LoVo (cell line): ENCODE data around the gene NLRP6.
"Not testable (repeated sequence)": the region's sequence is repeated elsewhere in the genome, so short reads cannot be mapped to it uniquely, and the experiment has no call there.

ENCODE experiments used
- DNase-seq: peaks from one replicate; pipeline ENCODE4 v3.0.0-alpha.2; 2016; ENCODE audit warnings: low spot score

NLRP6 gene

GRCh38 chr11:278001-278951 is at the start of gene NLRP6:
TSS of gene NLRP6 (plus strand) at chr11:278407. CDS start at chr11:278570, 163 bp downstream.
- no peak for DNase-seq

GRCh38 chr11:230431-230830 is 47.8 kb upstream of the NLRP6 start:
- DNase-seq, result no peak

GRCh38 chr11:232783-233565 is 45.2 kb upstream of the NLRP6 start:
- DNase-seq, result no peak

GRCh38 chr11:235180-235579 is 43.0 kb upstream of the NLRP6 start:
- no peak for DNase-seq

- no peak for DNase-seq
Measured at GRCh38 chr11:235609-235996, 42.6 kb upstream of the NLRP6 start.

GRCh38 chr11:235997-236773 is 42.0 kb upstream of the NLRP6 start, which contains the start of gene SIRT3:
TSS of gene SIRT3 (minus strand) at chr11:236342. CDS start at chr11:236328, 14 bp downstream.
- peak; percentile 89 for DNase-seq

GRCh38 chr11:236774-237767 is 41.1 kb upstream of the NLRP6 start, which contains the start of gene PSMD13:
TSS of gene PSMD13 (plus strand) at chr11:236976. CDS start at chr11:237050, 74 bp downstream.
- DNase-seq, result peak; percentile 81

- DNase-seq, result not testable (repeated sequence)
Measured at GRCh38 chr11:238346-238745, 39.9 kb upstream of the NLRP6 start.

- DNase-seq, result no peak
Measured at GRCh38 chr11:240315-240714, 37.9 kb upstream of the NLRP6 start.

- no peak for DNase-seq
Measured at GRCh38 chr11:241634-242033, 36.6 kb upstream of the NLRP6 start.

- DNase-seq, result no peak
Measured at GRCh38 chr11:244376-244775, 33.8 kb upstream of the NLRP6 start.

GRCh38 chr11:249062-249461 is 29.1 kb upstream of the NLRP6 start:
- DNase-seq, result no peak

- no peak for DNase-seq
Measured at GRCh38 chr11:250274-250673, 27.9 kb upstream of the NLRP6 start.

GRCh38 chr11:250740-251299 is 27.4 kb upstream of the NLRP6 start:
- DNase-seq, result no peak

GRCh38 chr11:251550-251949 is 26.7 kb upstream of the NLRP6 start:
- no peak for DNase-seq

GRCh38 chr11:252666-253065 is 25.5 kb upstream of the NLRP6 start:
- DNase-seq, result no peak

GRCh38 chr11:253160-253885 is 24.9 kb upstream of the NLRP6 start:
- DNase-seq, result no peak

- DNase-seq, result no peak
Measured at GRCh38 chr11:253886-254270, 24.3 kb upstream of the NLRP6 start.

- DNase-seq, result no peak
Measured at GRCh38 chr11:255176-255575, 23.0 kb upstream of the NLRP6 start.

GRCh38 chr11:255816-256215 is 22.4 kb upstream of the NLRP6 start:
- no peak for DNase-seq
